B cell (primary cell): ENCODE measurements around the gene EFCAB12. TPM values are rescaled to one million over a fixed set of nuclear protein-coding genes. Genes with fewer than 3 reads are reported as not detected.

Experiments
- ATAC-seq: fragments of 200-7000 bp; cut with Tn5 transposase; one replicate; pipeline ENCODE4 v1.10.0; 2021; ENCODE audit warnings: low read depth, mild to moderate bottlenecking, moderate number of reproducible peaks, moderate library complexity
- CTCF ChIA-PET: fragments of 350-600 bp; sonication (Branson Sonifier 250); formaldehyde crosslinking; loops from one replicate; lab custom pipeline; 2021; ENCODE audit warnings: antibody characterized with exemption, inconsistent platforms; lab: Charles Lee
- POLR2A ChIA-PET: fragments of 350-600 bp; sonication (Branson Sonifier 250); formaldehyde crosslinking; loops from one replicate; lab custom pipeline; 2021; ENCODE audit warnings: antibody characterized with exemption; lab: Charles Lee
- DNase-seq: peaks from one replicate; pipeline ENCODE4 v3.0.0; 2013
- H2AFZ ChIP-seq: 2 replicates; pipeline ENCODE4 v1.6.1; 2012; ENCODE audit warnings: mild to moderate bottlenecking, low read depth, low read length; ENCODE audit not compliant: insufficient read depth, poor library complexity, severe bottlenecking
- H3K27ac ChIP-seq, 2 donors: 1 replicate in 1 of 2; 2 replicates in 1 of 2; pipeline ENCODE4 v1.5.1; 2012 to 2013; ENCODE audit warnings: low read length in 2 of 2, mild to moderate bottlenecking in 2 of 2, moderate library complexity in 1 of 2
- H3K27me3 ChIP-seq, 4 experiments: fragments of 200-600 bp in 1 of 4; sonication (generic) in 1 of 4; replicated peaks in 1 of 4; 1 replicate in 2 of 4; 2 replicates in 2 of 4; pipeline versions ENCODE4 v1.6.1 to v1.7.0; 2013 to 2016; ENCODE audit warnings: low read length in 3 of 4, mild to moderate bottlenecking in 2 of 4, mixed read lengths in 1 of 4, moderate library complexity in 1 of 4; ENCODE audit not compliant: insufficient read depth in 4 of 4, control insufficient read depth in 3 of 4; ENCODE audit errors: control extremely low read depth in 1 of 4
- H3K36me3 ChIP-seq, 2 experiments: replicated peaks in 1 of 2; 1 replicate in 1 of 2; 2 replicates in 1 of 2; pipeline versions ENCODE4 v1.6.1 to v1.7.1; 2013; ENCODE audit warnings: low read length in 1 of 2; ENCODE audit not compliant: insufficient read depth in 2 of 2, control insufficient read depth in 1 of 2; ENCODE audit errors: control extremely low read depth in 1 of 2, extremely low read depth in 1 of 2
- H3K4me1 ChIP-seq, 2 donors: fragments of 200-600 bp in 1 of 2; sonication (generic) in 1 of 2; 1 replicate in 1 of 2; 2 replicates in 1 of 2; pipeline versions ENCODE4 v1.5.1 to v1.6.1; 2013 to 2017; ENCODE audit warnings: low read length in 2 of 2; ENCODE audit not compliant: control insufficient read depth in 2 of 2, insufficient read depth in 2 of 2
- H3K4me2 ChIP-seq: replicated peaks from 2 replicates; pipeline ENCODE3; 2012; ENCODE audit warnings: mild to moderate bottlenecking, low read depth, low read length; ENCODE audit not compliant: poor library complexity, severe bottlenecking
- H3K4me3 ChIP-seq, 5 experiments: fragments of 200-600 bp in 1 of 5; sonication (generic) in 1 of 5; 1 replicate in 3 of 5; 2 replicates in 2 of 5; pipeline versions ENCODE4 v1.5.1 to v1.7.0; 2011 to 2016; ENCODE audit warnings: low read length in 4 of 5, mild to moderate bottlenecking in 4 of 5, low read depth in 2 of 5, control low read depth in 1 of 5, moderate library complexity in 1 of 5; ENCODE audit not compliant: insufficient read depth in 1 of 5; ENCODE audit errors: control extremely low read depth in 1 of 5, extremely low read depth in 1 of 5
- H3K79me2 ChIP-seq: fragments of 200-600 bp; sonication (generic); one replicate; pipeline ENCODE4 v1.6.0; 2016; ENCODE audit warnings: low read length; ENCODE audit not compliant: control insufficient read depth, insufficient read depth
- H3K9ac ChIP-seq: fragments of 200-600 bp; sonication (generic); 2 replicates; pipeline ENCODE4 v1.6.1; 2017; ENCODE audit warnings: mild to moderate bottlenecking, low read length, moderate library complexity
- H3K9me3 ChIP-seq, 3 donors: one replicate each; pipeline versions ENCODE4 v1.6.1 to v1.7.1; 2013; ENCODE audit warnings: low read length in 2 of 3; ENCODE audit not compliant: control insufficient read depth in 2 of 3, insufficient read depth in 1 of 3; ENCODE audit errors: control extremely low read depth in 1 of 3
- H4K20me1 ChIP-seq: 2 replicates; pipeline ENCODE4 v1.6.0; 2012; ENCODE audit warnings: mild to moderate bottlenecking, low read length; ENCODE audit not compliant: insufficient read depth, control insufficient read depth, poor library complexity, severe bottlenecking
- H3K27ac Mint-ChIP-seq: one replicate; pipeline ENCODE4 v1.8.0; 2021; ENCODE audit warnings: mixed read lengths
- H3K27me3 Mint-ChIP-seq: one replicate; pipeline ENCODE4 v1.8.0; 2021; ENCODE audit warnings: mixed read lengths
- H3K4me1 Mint-ChIP-seq: one replicate; pipeline ENCODE4 v1.8.0; 2021; ENCODE audit warnings: mixed read lengths
- H3K4me3 Mint-ChIP-seq: one replicate; pipeline ENCODE4 v1.8.0; 2021; ENCODE audit warnings: mixed read lengths
- H3K9me3 Mint-ChIP-seq: one replicate; pipeline ENCODE4 v1.8.0; 2022; ENCODE audit warnings: mixed read lengths; ENCODE audit not compliant: insufficient read depth
- EZH2 ChIP-seq: IDR thresholded peaks from 2 replicates; pipeline ENCODE4 v1.6.1; 2012; ENCODE audit warnings: borderline replicate concordance, low read depth, mild to moderate bottlenecking, moderate library complexity, low read length; ENCODE audit not compliant: insufficient read depth, poor library complexity, severe bottlenecking
- WGBS: methylation state at CpG from one replicate; pipeline ENCODE4 v1.1.5; 2013; ENCODE audit warnings: missing lambda C conversion rate; ENCODE audit not compliant: insufficient coverage; 5-methylcytosine and 5-hydroxymethylcytosine counted together
- intact Hi-C: fragments of 100-400 bp; cut with micrococcal nuclease; formaldehyde crosslinking; loops from one replicate; pipeline ENCODE4 v1.10.0; 2022
- polyA plus RNA-seq: library from polyadenylated mRNA; depleted of rRNA; stranded (reverse); fragments of >200 nt; gene quantifications from 2 replicates; pipeline ENCODE4 v1.2.3, GENCODE V29; 2012
- total RNA-seq, 2 donors: library from RNA; stranded (reverse); fragments of 120-200 nt in 1 of 2; gene quantifications; 1 replicate in 1 of 2; 2 replicates in 1 of 2; pipeline versions ENCODE4 v1.2.3 to v1.2.4, GENCODE V29; 2013 to 2022
- TF ChIP-seq, protein P1 (sequence below): fragments of 200-600 bp; IDR thresholded peaks from one replicate; pipeline ENCODE4 v1.8.0; 2022; ENCODE audit warnings: antibody characterized with exemption, mild to moderate bottlenecking

EFCAB12 gene
- total and polyA plus RNA-seq, 2 donors (not counting 1 experiment from before 2014, with no cell fraction given), result 3.5 to 6.5 TPM

DNA sequence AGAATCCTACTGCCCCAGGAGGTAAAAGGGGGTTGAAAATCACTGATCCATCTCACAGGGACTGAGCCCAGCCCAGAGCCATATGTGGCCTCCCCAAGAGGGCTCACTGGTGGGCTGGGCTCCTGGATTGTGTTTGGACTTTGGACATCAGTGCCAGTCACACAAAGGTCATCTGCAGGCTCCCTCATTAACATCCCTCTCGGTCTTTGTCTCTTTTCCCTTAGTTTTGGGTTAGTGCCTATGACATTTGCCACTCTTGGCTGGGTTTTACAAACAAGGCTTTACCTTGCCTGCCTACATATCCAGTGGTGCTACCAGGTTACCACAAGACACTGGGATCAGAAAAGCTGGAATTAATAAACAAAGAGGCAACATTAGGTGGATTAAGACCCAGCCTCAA lies 39.5 kb upstream of the EFCAB12 start:
- CTCF ChIA-PET, result no interaction called here
- POLR2A ChIA-PET, result no interaction called here
- H3K4me3 Mint-ChIP-seq, result no peak overlapping the region

DNA sequence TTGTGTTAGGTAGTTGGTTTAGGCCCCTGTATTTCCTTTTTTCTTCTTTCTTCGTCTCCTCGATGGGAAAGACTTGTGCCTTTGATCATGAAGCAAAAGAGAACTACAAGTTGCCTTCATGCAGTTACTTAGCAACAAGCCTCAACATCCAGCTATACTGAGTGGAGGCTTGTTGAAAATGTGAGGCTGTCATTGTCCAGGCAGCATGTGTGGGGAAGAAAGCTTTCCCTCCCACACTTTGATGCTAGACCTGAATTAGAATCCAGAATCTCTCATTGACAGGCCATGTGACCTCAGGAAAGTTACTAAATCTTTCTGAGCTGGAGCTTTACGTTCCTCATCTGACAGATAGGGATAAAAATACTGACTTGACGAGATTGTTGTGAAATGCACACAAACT lies 35.3 kb upstream of the EFCAB12 start:
- POLR2A ChIA-PET, result no interaction called here
- WGBS, result 100% methylated on average over 2 of the region's 4 CpGs
- no peak for ATAC-seq

More for the DNA sequence above, 39.5 kb upstream of the EFCAB12 start:
- H3K9ac ChIP-seq, result no peak overlapping the region
- ATAC-seq (no peak), DNase-seq (no peak)
- no peaks in the 10 kb centered on the region for H3K79me2 ChIP-seq
- TF ChIP-seq, protein P1, sequence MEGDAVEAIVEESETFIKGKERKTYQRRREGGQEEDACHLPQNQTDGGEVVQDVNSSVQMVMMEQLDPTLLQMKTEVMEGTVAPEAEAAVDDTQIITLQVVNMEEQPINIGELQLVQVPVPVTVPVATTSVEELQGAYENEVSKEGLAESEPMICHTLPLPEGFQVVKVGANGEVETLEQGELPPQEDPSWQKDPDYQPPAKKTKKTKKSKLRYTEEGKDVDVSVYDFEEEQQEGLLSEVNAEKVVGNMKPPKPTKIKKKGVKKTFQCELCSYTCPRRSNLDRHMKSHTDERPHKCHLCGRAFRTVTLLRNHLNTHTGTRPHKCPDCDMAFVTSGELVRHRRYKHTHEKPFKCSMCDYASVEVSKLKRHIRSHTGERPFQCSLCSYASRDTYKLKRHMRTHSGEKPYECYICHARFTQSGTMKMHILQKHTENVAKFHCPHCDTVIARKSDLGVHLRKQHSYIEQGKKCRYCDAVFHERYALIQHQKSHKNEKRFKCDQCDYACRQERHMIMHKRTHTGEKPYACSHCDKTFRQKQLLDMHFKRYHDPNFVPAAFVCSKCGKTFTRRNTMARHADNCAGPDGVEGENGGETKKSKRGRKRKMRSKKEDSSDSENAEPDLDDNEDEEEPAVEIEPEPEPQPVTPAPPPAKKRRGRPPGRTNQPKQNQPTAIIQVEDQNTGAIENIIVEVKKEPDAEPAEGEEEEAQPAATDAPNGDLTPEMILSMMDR, result no peak
- no peak for TF ChIP-seq EZH2
- no peaks in the 10 kb centered on the region for H3K4me1 ChIP-seq
- no peaks in the 10 kb centered on the region for H3K9me3 ChIP-seq
- WGBS, result 89% methylated on average over 1 of the region's 1 CpG
- H3K9me3 Mint-ChIP-seq, result no peaks in the 10 kb centered on the region
- H3K4me3 ChIP-seq, result no peak overlapping the region
- no peaks in the 10 kb centered on the region for H3K27me3 Mint-ChIP-seq
- H4K20me1 ChIP-seq, result no peaks in the 10 kb centered on the region
- no peak overlapping the region for H2AFZ ChIP-seq
- H3K27me3 ChIP-seq, result no peaks in the 10 kb centered on the region
- intact Hi-C loops, result no loop called here
- H3K27ac ChIP-seq, result no peak overlapping the region
- peaks cover 1 to 10% of the 10 kb centered on the region in 2 experiments for H3K36me3 ChIP-seq
- H3K4me2 ChIP-seq, result no peak overlapping the region
- H3K27ac Mint-ChIP-seq, result no peak overlapping the region
- H3K4me1 Mint-ChIP-seq, result no peaks in the 10 kb centered on the region

More for the DNA sequence above, 35.3 kb upstream of the EFCAB12 start:
- Mint-ChIP-seq H3K4me3 (no peak overlapping the region), H3K27me3 (no peaks in the 10 kb centered on the region), H3K9me3 (no peaks in the 10 kb centered on the region), H3K27ac (no peak overlapping the region), H3K4me1 (no peaks in the 10 kb centered on the region)
- TF ChIP-seq, protein P1, result no peak
- no peak for TF ChIP-seq EZH2
- Histone ChIP-seq H2AFZ (no peak overlapping the region), H3K36me3 (peaks cover 1 to 5% of the 10 kb centered on the region in 2 experiments), H3K9ac (no peak overlapping the region), H4K20me1 (no peaks in the 10 kb centered on the region), H3K79me2 (no peaks in the 10 kb centered on the region), H3K4me2 (no peak overlapping the region), H3K9me3 (no peaks in the 10 kb centered on the region), H3K27me3 (no peaks in the 10 kb centered on the region), H3K4me3 (no peak overlapping the region), H3K4me1 (no peaks in the 10 kb centered on the region), H3K27ac (no peak overlapping the region)
- CTCF ChIA-PET, result no interaction called here
- intact Hi-C loops, result no loop called here
- DNase-seq, result no peak
